OCI-LY1 (cell line): ENCODE results near the gene KIRREL3.

Experiments
- H2AFZ ChIP-seq: fragments of 200-600 bp; sonication (generic), shearing (Covaris generic); 2 replicates; pipeline ENCODE4 v1.6.0; 2014; ENCODE audit warnings: antibody characterized with exemption, mild to moderate bottlenecking, low read length
- H3F3A ChIP-seq: fragments of 200-600 bp; sonication (generic), shearing (Covaris generic); 2 replicates; pipeline ENCODE4 v1.6.0; 2014; ENCODE audit warnings: mild to moderate bottlenecking, antibody characterized with exemption, low read length, moderate library complexity; ENCODE audit not compliant: insufficient read depth
- H3K27ac ChIP-seq: fragments of 200-600 bp; sonication (generic); 2 replicates; pipeline ENCODE4 v1.5.1; 2014; ENCODE audit warnings: low read length, mixed run types, mild to moderate bottlenecking, low read depth; ENCODE audit not compliant: poor library complexity, severe bottlenecking
- H3K27me3 ChIP-seq: fragments of 200-600 bp; sonication (generic); 2 replicates; pipeline ENCODE4 v1.6.0; 2014; ENCODE audit warnings: antibody characterized with exemption, mild to moderate bottlenecking, low read length, moderate library complexity; ENCODE audit not compliant: insufficient read depth
- H3K36me3 ChIP-seq: fragments of 200-600 bp; sonication (generic); 2 replicates; pipeline ENCODE4 v1.6.1; 2014; ENCODE audit warnings: mild to moderate bottlenecking, antibody characterized with exemption, low read length, moderate library complexity, mixed read lengths; ENCODE audit not compliant: insufficient read depth
- H3K4me1 ChIP-seq: fragments of 200-600 bp; sonication (generic); 2 replicates; pipeline ENCODE4 v1.5.1; 2014; ENCODE audit warnings: mild to moderate bottlenecking, low read length, moderate library complexity; ENCODE audit not compliant: insufficient read depth, severe bottlenecking
- H3K4me2 ChIP-seq: fragments of 200-600 bp; sonication (generic), shearing (Covaris generic); 2 replicates; pipeline ENCODE4 v1.6.1; 2014; ENCODE audit warnings: low read length
- H3K4me3 ChIP-seq: fragments of 200-600 bp; sonication (generic); 2 replicates; pipeline ENCODE4 v1.5.1; 2014; ENCODE audit warnings: low read length, low read depth, mild to moderate bottlenecking, mixed read lengths; ENCODE audit not compliant: poor library complexity, severe bottlenecking
- H3K79me2 ChIP-seq: fragments of 200-600 bp; shearing (Covaris generic); 2 replicates; pipeline ENCODE4 v1.6.1; 2016; ENCODE audit warnings: mixed run types, low read length, mixed read lengths; ENCODE audit not compliant: insufficient read depth
- H3K9ac ChIP-seq: fragments of 200-600 bp; sonication (generic), shearing (Covaris generic); 2 replicates; pipeline ENCODE4 v1.6.1; 2014; ENCODE audit warnings: mild to moderate bottlenecking, low read length, mixed read lengths
- H3K9me2 ChIP-seq: fragments of 200-600 bp; sonication (generic), shearing (Covaris generic); 2 replicates; pipeline ENCODE4 v1.6.1; 2014; ENCODE audit warnings: low read depth, mild to moderate bottlenecking, low read length, mixed read lengths
- H3K9me3 ChIP-seq: fragments of 200-600 bp; shearing (Covaris generic); 2 replicates; pipeline ENCODE4 v1.6.1; 2014; ENCODE audit warnings: low read length, mixed read lengths
- H4K20me1 ChIP-seq: fragments of 200-600 bp; sonication (generic), shearing (Covaris generic); 2 replicates; pipeline ENCODE4 v1.6.0; 2016; ENCODE audit warnings: mild to moderate bottlenecking, low read length; ENCODE audit not compliant: insufficient read depth
- EZH2 ChIP-seq: fragments of 200-600 bp; sonication (generic), shearing (Covaris generic); IDR thresholded peaks from 2 replicates; pipeline ENCODE4 v1.8.0; 2017; ENCODE audit warnings: borderline replicate concordance, mixed run types, mild to moderate bottlenecking, antibody characterized with exemption, low read length, moderate library complexity, mixed read lengths
- TF ChIP-seq, protein P1 (sequence below): fragments of 200-600 bp; sonication (generic), shearing (Covaris generic); IDR thresholded peaks from 2 replicates; pipeline ENCODE4 v1.5.1; 2017; ENCODE audit warnings: mild to moderate bottlenecking, antibody characterized with exemption, low read length, moderate library complexity, mixed read lengths

KIRREL3 gene

DNA sequence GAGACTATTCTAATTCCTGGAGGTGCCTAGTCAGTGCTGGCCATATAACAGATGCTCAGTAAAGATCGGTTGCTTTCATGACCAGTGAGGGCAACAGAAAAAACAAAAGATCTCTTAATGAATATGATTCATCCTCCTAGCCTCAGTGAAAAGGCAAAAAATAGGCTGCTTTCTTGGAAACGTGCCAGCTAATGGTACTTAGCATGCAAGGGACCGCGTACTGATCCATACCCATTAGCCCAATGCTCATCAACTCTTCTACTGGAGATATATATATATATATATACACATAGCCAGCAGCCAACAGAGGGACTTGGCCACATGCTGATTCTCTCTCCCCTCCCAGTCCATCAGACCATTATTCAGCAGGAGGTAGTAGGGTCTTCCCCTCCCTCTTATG lies 320.4 kb downstream of the KIRREL3 start:
- H3K27me3 ChIP-seq = no peaks in the 10 kb centered on the region
- no peak overlapping the region for H2AFZ ChIP-seq
- no peaks in the 10 kb centered on the region for H3K9me3 ChIP-seq
- H3K4me2 ChIP-seq = no peak overlapping the region
- H3K4me1 ChIP-seq = no peaks in the 10 kb centered on the region
- no peaks in the 10 kb centered on the region for H3K9me2 ChIP-seq
- H3K79me2 ChIP-seq = no peaks in the 10 kb centered on the region
- H4K20me1 ChIP-seq = no peaks in the 10 kb centered on the region
- no peak overlapping the region for H3K4me3 ChIP-seq
- H3K27ac ChIP-seq = no peak overlapping the region
- H3F3A ChIP-seq = no peaks in the 10 kb centered on the region
- TF ChIP-seq EZH2 = no peak
- TF ChIP-seq, protein P1, sequence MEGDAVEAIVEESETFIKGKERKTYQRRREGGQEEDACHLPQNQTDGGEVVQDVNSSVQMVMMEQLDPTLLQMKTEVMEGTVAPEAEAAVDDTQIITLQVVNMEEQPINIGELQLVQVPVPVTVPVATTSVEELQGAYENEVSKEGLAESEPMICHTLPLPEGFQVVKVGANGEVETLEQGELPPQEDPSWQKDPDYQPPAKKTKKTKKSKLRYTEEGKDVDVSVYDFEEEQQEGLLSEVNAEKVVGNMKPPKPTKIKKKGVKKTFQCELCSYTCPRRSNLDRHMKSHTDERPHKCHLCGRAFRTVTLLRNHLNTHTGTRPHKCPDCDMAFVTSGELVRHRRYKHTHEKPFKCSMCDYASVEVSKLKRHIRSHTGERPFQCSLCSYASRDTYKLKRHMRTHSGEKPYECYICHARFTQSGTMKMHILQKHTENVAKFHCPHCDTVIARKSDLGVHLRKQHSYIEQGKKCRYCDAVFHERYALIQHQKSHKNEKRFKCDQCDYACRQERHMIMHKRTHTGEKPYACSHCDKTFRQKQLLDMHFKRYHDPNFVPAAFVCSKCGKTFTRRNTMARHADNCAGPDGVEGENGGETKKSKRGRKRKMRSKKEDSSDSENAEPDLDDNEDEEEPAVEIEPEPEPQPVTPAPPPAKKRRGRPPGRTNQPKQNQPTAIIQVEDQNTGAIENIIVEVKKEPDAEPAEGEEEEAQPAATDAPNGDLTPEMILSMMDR = no peak
- no peaks in the 10 kb centered on the region for H3K36me3 ChIP-seq
- H3K9ac ChIP-seq = no peak overlapping the region

DNA sequence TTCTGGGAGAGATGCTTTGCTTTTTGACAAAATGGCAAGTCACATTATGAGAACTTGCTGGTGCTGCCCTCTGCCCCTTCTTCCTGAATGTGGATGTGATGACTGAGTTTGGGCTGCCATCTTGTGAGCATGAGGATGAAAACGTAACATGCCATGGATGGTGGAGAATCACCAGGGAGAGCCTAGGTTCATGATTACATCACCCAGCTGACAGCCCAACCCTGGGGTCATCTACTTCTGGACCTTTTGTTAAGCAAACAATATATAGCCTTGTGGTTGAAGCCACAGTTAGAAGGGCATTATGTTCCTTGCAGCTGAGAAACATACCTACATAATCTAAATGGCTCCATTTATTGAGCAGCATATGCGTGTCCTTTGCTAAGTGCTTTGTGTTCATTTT lies 321.5 kb downstream of the KIRREL3 start:
- H3K27ac ChIP-seq = no peak overlapping the region
- no peak overlapping the region for H2AFZ ChIP-seq
- no peak overlapping the region for H3K4me3 ChIP-seq
- H3K4me1 ChIP-seq = no peaks in the 10 kb centered on the region
- H3K9me2 ChIP-seq = no peaks in the 10 kb centered on the region
- H3K79me2 ChIP-seq = no peaks in the 10 kb centered on the region
- no peak overlapping the region for H3K9ac ChIP-seq
- TF ChIP-seq EZH2 = no peak
- TF ChIP-seq, protein P1 = no peak
- no peak overlapping the region for H3K4me2 ChIP-seq
- no peaks in the 10 kb centered on the region for H4K20me1 ChIP-seq
- no peaks in the 10 kb centered on the region for H3F3A ChIP-seq
- H3K9me3 ChIP-seq = no peaks in the 10 kb centered on the region
- H3K27me3 ChIP-seq = no peaks in the 10 kb centered on the region
- H3K36me3 ChIP-seq = no peaks in the 10 kb centered on the region

DNA sequence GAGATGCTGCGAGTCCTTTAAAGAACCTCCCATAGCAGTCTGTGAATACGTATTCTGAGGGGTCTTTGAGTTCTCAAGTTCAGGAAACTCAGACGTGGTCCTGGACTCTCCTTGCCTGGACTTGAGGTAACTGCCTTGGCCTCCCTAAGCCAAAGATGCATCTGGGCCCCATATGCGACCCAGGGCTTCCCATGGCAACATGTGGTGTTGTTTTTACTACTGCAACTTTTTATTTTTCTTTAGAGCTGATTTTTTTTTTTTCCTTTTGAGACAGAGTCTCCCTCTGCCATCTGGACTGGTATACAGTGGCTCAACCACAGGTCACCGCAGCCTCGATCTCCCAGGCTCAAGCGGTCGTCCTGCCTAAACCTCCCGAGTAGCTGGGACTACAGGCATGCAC lies 324.0 kb downstream of the KIRREL3 start:
- Histone ChIP-seq H3K9me3 (no peaks in the 10 kb centered on the region), H3K27me3 (no peaks in the 10 kb centered on the region), H3K9ac (no peak overlapping the region), H3K4me3 (no peak overlapping the region), H3K9me2 (no peaks in the 10 kb centered on the region), H3K36me3 (no peaks in the 10 kb centered on the region), H4K20me1 (no peaks in the 10 kb centered on the region), H3K4me2 (no peak overlapping the region), H3F3A (no peaks in the 10 kb centered on the region), H3K79me2 (no peaks in the 10 kb centered on the region), H2AFZ (no peak overlapping the region), H3K27ac (no peak overlapping the region), H3K4me1 (no peaks in the 10 kb centered on the region)
- TF ChIP-seq, protein P1 = no peak
- TF ChIP-seq EZH2 = no peak
